Fibroblast of lung (primary cell): ENCODE measurements around the gene UNC119B. TPM values are rescaled to one million over a fixed set of nuclear protein-coding genes. Genes with fewer than 3 reads are reported as not detected.

ENCODE experiments used
- DNase-seq, 2 donors: peaks; one replicate each; pipeline versions ENCODE4 v3.0.0 to v3.0.0-alpha.2; 2010; ENCODE audit warnings: low read depth in 2 of 2
- H2AFZ ChIP-seq: 2 replicates; pipeline ENCODE4 v1.5.1; 2012; ENCODE audit warnings: low read length, control low read depth, inconsistent platforms
- H3K27ac ChIP-seq: 2 replicates; pipeline ENCODE4 v1.5.1; 2011; ENCODE audit warnings: low read length, control low read depth; ENCODE audit not compliant: insufficient read depth
- H3K27me3 ChIP-seq: 2 replicates; pipeline ENCODE4 v1.5.1; 2011; ENCODE audit warnings: mild to moderate bottlenecking, low read length; ENCODE audit not compliant: control insufficient read depth, insufficient read depth
- H3K36me3 ChIP-seq: 2 replicates; pipeline ENCODE4 v1.5.1; 2011; ENCODE audit warnings: low read length; ENCODE audit not compliant: control insufficient read depth, insufficient read depth
- H3K4me1 ChIP-seq: 2 replicates; pipeline ENCODE4 v1.5.1; 2011; ENCODE audit warnings: low read length; ENCODE audit not compliant: control insufficient read depth, insufficient read depth; ENCODE audit errors: extremely low read depth
- H3K4me2 ChIP-seq: 2 replicates; pipeline ENCODE4 v1.5.1; 2011; ENCODE audit warnings: low read length, control low read depth; ENCODE audit not compliant: insufficient read depth; ENCODE audit errors: extremely low read depth
- H3K4me3 ChIP-seq, 4 experiments: fragments of 200-600 bp in 1 of 4; sonication (generic) in 1 of 4; replicated peaks in 1 of 4; 2 replicates each; pipeline ENCODE4 v1.5.1; 2011 to 2016; ENCODE audit warnings: low read length in 4 of 4, low read depth in 3 of 4, mild to moderate bottlenecking in 3 of 4, control low read depth in 2 of 4, inconsistent platforms in 1 of 4, mixed read lengths in 1 of 4; ENCODE audit not compliant: insufficient read depth in 1 of 4; ENCODE audit errors: control extremely low read depth in 1 of 4
- H3K79me2 ChIP-seq: 2 replicates; pipeline ENCODE4 v1.5.1; 2012; ENCODE audit warnings: mild to moderate bottlenecking, low read length, inconsistent platforms; ENCODE audit not compliant: control insufficient read depth, insufficient read depth
- H3K9ac ChIP-seq: 2 replicates; pipeline ENCODE4 v1.5.1; 2011; ENCODE audit warnings: mild to moderate bottlenecking, low read length, control low read depth; ENCODE audit not compliant: insufficient read depth
- H3K9me3 ChIP-seq: 2 replicates; pipeline ENCODE4 v1.5.1; 2012; ENCODE audit warnings: low read depth, low read length; ENCODE audit not compliant: control insufficient read depth, insufficient read depth
- H4K20me1 ChIP-seq: 2 replicates; pipeline ENCODE4 v1.5.1; 2011; ENCODE audit warnings: low read length; ENCODE audit not compliant: control insufficient read depth, insufficient read depth; ENCODE audit errors: extremely low read depth
- CTCF ChIP-seq, 2 donors: IDR thresholded peaks in 1 of 2; conservative IDR thresholded peaks in 1 of 2; 1 replicate in 1 of 2; 2 replicates in 1 of 2; pipeline ENCODE4 v1.5.1; 2011 to 2012; ENCODE audit warnings: low read length in 2 of 2, control low read depth in 1 of 2, inconsistent platforms in 1 of 2, low read depth in 1 of 2, mild to moderate bottlenecking in 1 of 2
- EZH2 ChIP-seq: IDR thresholded peaks from 2 replicates; pipeline ENCODE4 v1.5.1; 2012; ENCODE audit warnings: low read length, control low read depth, mild to moderate bottlenecking; ENCODE audit errors: missing control alignments
- polyA plus RNA-seq, 2 donors: library from polyadenylated mRNA; depleted of rRNA in 1 of 2; stranded (reverse) in 1 of 2; unstranded in 1 of 2; fragments of >200 nt; gene quantifications; 2 replicates each; pipeline ENCODE4 v1.2.1, GENCODE V29; 2011 to 2012; ENCODE audit warnings: missing spikeins in 1 of 2
- total RNA-seq: library from RNA; depleted of rRNA; stranded (reverse); fragments of >200 nt; gene quantifications from 2 replicates; pipeline ENCODE4 v1.2.1, GENCODE V29; 2014

The UNC119B gene
- total and polyA plus RNA-seq, 2 donors (not counting 1 experiment from before 2014, with no cell fraction given), result 29.1 to 31.2 TPM

DNA sequence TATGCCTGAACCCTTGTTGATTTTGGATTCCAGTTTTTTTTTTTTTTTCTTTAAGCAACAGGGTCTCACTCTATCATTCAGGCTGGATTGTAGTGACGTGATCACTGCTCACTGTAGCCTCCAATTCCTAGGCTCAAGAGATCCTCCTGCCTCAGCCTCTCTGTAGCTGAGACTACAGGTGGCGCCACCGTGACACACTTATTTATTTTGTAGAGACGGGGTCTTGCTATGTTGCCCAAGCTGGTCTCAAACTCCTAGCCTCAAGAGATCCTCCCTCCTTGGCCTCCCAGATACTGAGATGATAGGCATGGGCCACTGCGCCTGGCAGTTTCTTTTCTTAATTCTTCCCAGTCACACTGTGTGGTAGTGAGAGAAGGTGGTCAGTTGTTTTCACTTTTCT, 40.5 kb downstream of the UNC119B start:
- H2AFZ ChIP-seq, result no peak overlapping the region
- no peak overlapping the region for H3K27ac ChIP-seq
- no peaks in the 10 kb centered on the region for H3K9me3 ChIP-seq
- no peaks in the 10 kb centered on the region for H3K79me2 ChIP-seq
- H3K4me1 ChIP-seq, result no peaks in the 10 kb centered on the region
- DNase-seq, result no peak
- H3K4me2 ChIP-seq, result no peak overlapping the region
- H3K4me3 ChIP-seq, result no peak overlapping the region
- no peaks in the 10 kb centered on the region for H3K36me3 ChIP-seq
- no peak for TF ChIP-seq EZH2
- TF ChIP-seq CTCF (conservative IDR thresholded peaks at IDR 0.05 in 1 of 2, IDR thresholded peaks at IDR 0.05 in 1 of 2; ENCODE audit: low read depth in 1 of 2, low read length in 2 of 2), result no peak
- no peaks in the 10 kb centered on the region for H4K20me1 ChIP-seq
- H3K9ac ChIP-seq, result no peak overlapping the region
- no peaks in the 10 kb centered on the region for H3K27me3 ChIP-seq

- no peaks in the 10 kb centered on the region for H3K27me3 ChIP-seq
- no peak overlapping the region for H3K27ac ChIP-seq
- no peak for TF ChIP-seq CTCF (conservative IDR thresholded peaks at IDR 0.05 in 1 of 2, IDR thresholded peaks at IDR 0.05 in 1 of 2; ENCODE audit: low read depth in 1 of 2, low read length in 2 of 2)
- TF ChIP-seq EZH2, result no peak
- H3K4me3 ChIP-seq, result no peak overlapping the region
- DNase-seq, result no peak
- H3K4me1 ChIP-seq, result no peaks in the 10 kb centered on the region
- H4K20me1 ChIP-seq, result no peaks in the 10 kb centered on the region
- no peak overlapping the region for H3K9ac ChIP-seq
- no peaks in the 10 kb centered on the region for H3K36me3 ChIP-seq
- no peak overlapping the region for H2AFZ ChIP-seq
- H3K9me3 ChIP-seq, result no peaks in the 10 kb centered on the region
- no peak overlapping the region for H3K4me2 ChIP-seq
- H3K79me2 ChIP-seq, result no peaks in the 10 kb centered on the region
Observed at GRCh38 chr12:120751389-120751788, 41.1 kb downstream of the UNC119B start.

- H3K9ac ChIP-seq, result no peak overlapping the region
- H4K20me1 ChIP-seq, result no peaks in the 10 kb centered on the region
- H3K4me1 ChIP-seq, result no peaks in the 10 kb centered on the region
- H2AFZ ChIP-seq, result no peak overlapping the region
- H3K36me3 ChIP-seq, result no peaks in the 10 kb centered on the region
- TF ChIP-seq EZH2 (no peak), CTCF (conservative IDR thresholded peaks at IDR 0.05 in 1 of 2, IDR thresholded peaks at IDR 0.05 in 1 of 2; ENCODE audit: low read depth in 1 of 2, low read length in 2 of 2) (no peak)
- H3K27me3 ChIP-seq, result no peaks in the 10 kb centered on the region
- H3K79me2 ChIP-seq, result no peaks in the 10 kb centered on the region
- DNase-seq, result no peak
- no peak overlapping the region for H3K4me2 ChIP-seq
- H3K27ac ChIP-seq, result no peak overlapping the region
- H3K9me3 ChIP-seq, result no peaks in the 10 kb centered on the region
- H3K4me3 ChIP-seq, result no peak overlapping the region
Observed at GRCh38 chr12:120754792-120755191, 44.5 kb downstream of the UNC119B start.
